Testis (tissue), 3 donors: Measurements from ENCODE around the gene CLOCK. TPM values are rescaled to one million over a fixed set of nuclear protein-coding genes. Genes with fewer than 3 reads are reported as not detected.
A peak's percentile ranks its signal among the peaks of the same experiment; 100 is the strongest.

ENCODE experiments used
- DNase-seq: peaks from one replicate; pipeline ENCODE4 v3.0.0-alpha.2; 2019
- H3K27ac ChIP-seq, 2 donors: fragments of 200-600 bp; sonication (generic); one replicate each; pipeline ENCODE4 v1.5.1; 2019
- H3K27me3 ChIP-seq: fragments of 200-600 bp; sonication (generic); one replicate; pipeline ENCODE4 v1.5.1; 2019
- H3K36me3 ChIP-seq: fragments of 200-600 bp; sonication (generic); one replicate; pipeline ENCODE4 v1.5.1; 2017; ENCODE audit warnings: low read depth; ENCODE audit errors: missing control alignments
- H3K4me1 ChIP-seq: fragments of 200-600 bp; sonication (generic); one replicate; pipeline ENCODE4 v1.5.1; 2019
- H3K4me3 ChIP-seq, 2 donors: fragments of 200-600 bp; sonication (generic); one replicate each; pipeline ENCODE4 v1.5.1; 2017 to 2019
- H3K9me3 ChIP-seq: fragments of 200-600 bp; sonication (generic); one replicate; pipeline ENCODE4 v1.5.1; 2017
- CTCF ChIP-seq, 3 experiments: fragments of 450-650 bp in 2 of 3; fragments of 200-600 bp in 1 of 3; sonication (generic) in 1 of 3; IDR thresholded peaks; one replicate each; pipeline ENCODE4 v1.5.1; 2016 to 2019; ENCODE audit warnings: antibody characterized with exemption in 3 of 3, mild to moderate bottlenecking in 2 of 3, moderate library complexity in 1 of 3
- POLR2A ChIP-seq: fragments of 450-650 bp; IDR thresholded peaks from one replicate; pipeline ENCODE4 v1.6.1; 2017; ENCODE audit warnings: antibody characterized with exemption, mild to moderate bottlenecking, moderate library complexity
- WGBS, 2 donors: methylation state at CpG; one replicate each; pipeline ENCODE4 v1.1.5; 2018; 5-methylcytosine and 5-hydroxymethylcytosine counted together
- intact Hi-C: fragments of 100-400 bp; cut with DNase I; formaldehyde crosslinking; loops from one replicate; pipeline ENCODE4 v1.15.1; 2023; ENCODE audit warnings: low total_unique reads
- polyA plus RNA-seq: library from polyadenylated mRNA; stranded (reverse); fragments of 350-450 nt; fragmentation: Illumina TruSeq; extraction: RNeasy Lipid Tissue Mini Kit (QIAGEN cat#74804); gene quantifications from one replicate; pipeline ENCODE4 v1.2.3, GENCODE V29; 2014; ENCODE audit warnings: low read depth, low replicate concordance; ENCODE audit not compliant: insufficient read depth
- total RNA-seq, 2 donors: library from RNA; depleted of rRNA; stranded (reverse); fragments of >200 nt; gene quantifications; one replicate each; pipeline ENCODE4 v1.2.3, GENCODE V29; 2016

CLOCK gene
- total and polyA plus RNA-seq, 3 donors from 2014 or later, result 41.9 to 48.6 (median 43.4) TPM

GRCh38 chr4:55444827-55445226, 101.9 kb downstream of the CLOCK start:
- H3K36me3 ChIP-seq, result no peaks in the 10 kb centered on the region
- 39 to 50% methylated on average over 1 to 2 of the region's 2 CpGs for WGBS, 2 donors
- H3K4me1 ChIP-seq, result no peaks in the 10 kb centered on the region
- TF ChIP-seq POLR2A (no peak), CTCF (IDR thresholded peaks at IDR 0.05) (no peak)
- intact Hi-C loops, result no loop called here
- H3K27ac ChIP-seq, result no peak overlapping the region
- no peaks in the 10 kb centered on the region for H3K9me3 ChIP-seq
- H3K4me3 ChIP-seq, result no peak overlapping the region
- no peaks in the 10 kb centered on the region for H3K27me3 ChIP-seq
- DNase-seq, result peak; percentile 41

- TF ChIP-seq POLR2A, result no peak
- no peak for TF ChIP-seq CTCF (IDR thresholded peaks at IDR 0.05)
- 85 to 86% methylated on average over 1 of the region's 1 CpG for WGBS, 2 donors
- DNase-seq, result no peak
- Histone ChIP-seq H3K27ac (no peak overlapping the region), H3K36me3 (no peaks in the 10 kb centered on the region), H3K4me1 (no peaks in the 10 kb centered on the region), H3K9me3 (no peaks in the 10 kb centered on the region), H3K4me3 (no peak overlapping the region), H3K27me3 (no peaks in the 10 kb centered on the region)
- intact Hi-C loops, result no loop called here
These were observed 104.2 kb downstream of the CLOCK start for GRCh38 chr4:55442541-55442940.

- H3K4me3 ChIP-seq, result no peak overlapping the region
- no peaks in the 10 kb centered on the region for H3K36me3 ChIP-seq
- TF ChIP-seq POLR2A (no peak), CTCF (IDR thresholded peaks at IDR 0.05) (no peak)
- no peaks in the 10 kb centered on the region for H3K27me3 ChIP-seq
- intact Hi-C loops, result no loop called here
- DNase-seq, result no peak
- no peaks in the 10 kb centered on the region for H3K9me3 ChIP-seq
- WGBS, 2 donors, result 98% methylated on average over 2 of the region's 2 CpGs
- no peak overlapping the region for H3K27ac ChIP-seq
- no peaks in the 10 kb centered on the region for H3K4me1 ChIP-seq
These were observed 105.9 kb downstream of the CLOCK start for GRCh38 chr4:55440786-55441185.

- Histone ChIP-seq H3K27me3 (no peaks in the 10 kb centered on the region), H3K4me3 (no peak overlapping the region), H3K4me1 (no peaks in the 10 kb centered on the region), H3K36me3 (no peaks in the 10 kb centered on the region), H3K9me3 (no peaks in the 10 kb centered on the region), H3K27ac (no peak overlapping the region)
- DNase-seq, result no peak
- TF ChIP-seq CTCF (IDR thresholded peaks at IDR 0.05) (no peak), POLR2A (no peak)
- intact Hi-C loops, result no loop called here
These were observed 107.7 kb downstream of the CLOCK start for GRCh38 chr4:55439023-55439422.

GRCh38 chr4:55438314-55438713, 108.4 kb downstream of the CLOCK start:
- Histone ChIP-seq H3K36me3 (no peaks in the 10 kb centered on the region), H3K4me1 (no peaks in the 10 kb centered on the region), H3K4me3 (no peak overlapping the region), H3K9me3 (no peaks in the 10 kb centered on the region), H3K27me3 (no peaks in the 10 kb centered on the region), H3K27ac (no peak overlapping the region)
- intact Hi-C loops, result no loop called here
- no peak for DNase-seq
- TF ChIP-seq POLR2A, result no peak
- no peak for TF ChIP-seq CTCF (IDR thresholded peaks at IDR 0.05)
- WGBS, 2 donors, result 63 to 72% methylated on average over 2 of the region's 2 CpGs
